22Rv1 (cell line): Measurements from ENCODE around the gene SETBP1.
"Not testable (repeated sequence)": the region's sequence is repeated elsewhere in the genome, so short reads cannot be mapped to it uniquely, and the experiment has no call there.

Experiments
- H3K27ac ChIP-seq: fragments of 450-650 bp; 2 replicates; pipeline ENCODE4 v1.5.1; 2017
- ZFX ChIP-seq: fragments of 450-650 bp; IDR thresholded peaks from 2 replicates; pipeline ENCODE4 v1.6.1; 2017; ENCODE audit warnings: antibody characterized with exemption, borderline replicate concordance
- TF ChIP-seq, protein P1 (sequence below): fragments of 450-650 bp; IDR thresholded peaks from 2 replicates; pipeline ENCODE4 v1.5.1; 2017; ENCODE audit warnings: mild to moderate bottlenecking

The SETBP1 gene

DNA sequence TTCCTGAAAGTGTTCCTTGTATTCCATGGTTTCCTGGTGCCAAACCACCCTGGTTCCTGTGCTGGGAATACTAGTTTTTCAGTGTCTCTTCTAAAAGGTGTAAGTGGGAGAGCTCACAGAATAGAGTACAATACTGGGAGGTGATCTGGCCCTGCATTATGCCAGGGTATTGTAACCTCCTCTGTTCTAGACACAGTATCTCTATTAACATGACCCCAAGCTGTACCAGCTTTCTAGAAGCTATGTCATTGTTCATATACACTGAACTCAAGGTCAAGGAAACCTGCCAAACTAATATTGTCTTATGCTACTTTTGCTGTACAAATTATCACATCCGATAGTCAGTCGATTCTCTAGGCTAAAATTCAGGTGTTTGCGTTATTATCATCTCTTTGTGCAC, 32.7 kb downstream of the SETBP1 start:
- TF ChIP-seq, protein P1, sequence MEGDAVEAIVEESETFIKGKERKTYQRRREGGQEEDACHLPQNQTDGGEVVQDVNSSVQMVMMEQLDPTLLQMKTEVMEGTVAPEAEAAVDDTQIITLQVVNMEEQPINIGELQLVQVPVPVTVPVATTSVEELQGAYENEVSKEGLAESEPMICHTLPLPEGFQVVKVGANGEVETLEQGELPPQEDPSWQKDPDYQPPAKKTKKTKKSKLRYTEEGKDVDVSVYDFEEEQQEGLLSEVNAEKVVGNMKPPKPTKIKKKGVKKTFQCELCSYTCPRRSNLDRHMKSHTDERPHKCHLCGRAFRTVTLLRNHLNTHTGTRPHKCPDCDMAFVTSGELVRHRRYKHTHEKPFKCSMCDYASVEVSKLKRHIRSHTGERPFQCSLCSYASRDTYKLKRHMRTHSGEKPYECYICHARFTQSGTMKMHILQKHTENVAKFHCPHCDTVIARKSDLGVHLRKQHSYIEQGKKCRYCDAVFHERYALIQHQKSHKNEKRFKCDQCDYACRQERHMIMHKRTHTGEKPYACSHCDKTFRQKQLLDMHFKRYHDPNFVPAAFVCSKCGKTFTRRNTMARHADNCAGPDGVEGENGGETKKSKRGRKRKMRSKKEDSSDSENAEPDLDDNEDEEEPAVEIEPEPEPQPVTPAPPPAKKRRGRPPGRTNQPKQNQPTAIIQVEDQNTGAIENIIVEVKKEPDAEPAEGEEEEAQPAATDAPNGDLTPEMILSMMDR, result no peak
- no peak for TF ChIP-seq ZFX
- no peak overlapping the region for H3K27ac ChIP-seq

DNA sequence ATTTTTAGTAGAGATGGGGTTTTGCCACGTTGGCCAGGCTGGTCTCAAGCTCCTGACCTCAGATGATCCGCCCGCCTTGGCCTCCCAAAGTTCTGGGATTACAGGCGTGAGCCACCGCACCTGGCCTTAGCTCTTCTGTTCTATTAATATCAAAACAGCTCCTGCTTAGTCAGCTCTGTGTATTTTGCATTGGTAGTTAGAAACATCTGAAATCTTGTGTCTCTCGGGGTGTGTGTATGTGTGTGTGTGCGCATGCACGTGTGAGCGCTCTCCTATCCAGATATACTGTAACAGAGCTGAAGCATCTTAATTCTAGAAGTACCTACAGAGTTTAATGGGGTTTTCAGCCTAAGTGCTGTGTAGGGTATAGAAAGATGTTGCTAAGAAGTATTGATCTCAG, 33.7 kb downstream of the SETBP1 start:
- TF ChIP-seq, protein P1, result no peak
- TF ChIP-seq ZFX, result no peak
- H3K27ac ChIP-seq, result no peak overlapping the region

DNA sequence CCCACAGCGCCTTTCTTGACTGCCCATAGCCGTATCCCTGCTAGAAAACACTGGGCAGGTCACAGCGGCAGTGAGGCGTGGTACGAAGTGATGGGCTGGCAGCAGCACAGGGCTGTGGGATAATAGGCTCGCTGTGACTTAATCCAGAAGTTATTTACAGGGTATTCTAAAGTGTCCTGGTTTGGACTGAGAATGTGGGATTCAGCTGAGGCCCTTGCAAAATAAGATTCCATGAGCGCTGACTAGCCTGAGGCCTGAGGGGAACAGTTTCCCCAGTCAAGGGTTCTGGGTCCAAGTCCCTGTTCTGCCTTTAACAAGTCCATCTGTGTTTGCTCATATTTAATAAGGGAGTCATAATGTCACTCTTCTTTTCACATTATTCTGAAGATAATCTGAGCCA, 34.6 kb downstream of the SETBP1 start:
- H3K27ac ChIP-seq, result no peak overlapping the region
- no peak for TF ChIP-seq ZFX
- TF ChIP-seq, protein P1, result no peak

DNA sequence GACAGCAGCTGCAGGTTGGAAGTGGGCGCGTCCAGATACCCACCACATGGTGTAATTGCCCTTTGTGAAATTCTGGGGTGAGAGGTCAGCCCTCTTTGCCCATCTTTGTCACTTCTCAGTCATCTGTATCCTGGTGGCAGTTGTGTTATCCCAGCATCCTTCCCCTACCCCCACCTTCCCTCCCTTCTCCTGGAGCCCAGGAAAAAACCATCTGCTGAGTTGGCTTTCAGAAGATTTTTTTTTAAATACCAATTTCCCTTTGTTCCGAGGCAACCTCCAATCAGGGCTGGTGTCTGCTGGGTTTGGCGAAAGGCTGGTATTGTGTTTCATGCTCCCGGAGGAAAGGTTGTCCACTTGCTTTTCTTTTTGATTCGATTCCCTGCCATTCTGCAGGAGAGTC, 35.2 kb downstream of the SETBP1 start:
- no peak overlapping the region for H3K27ac ChIP-seq
- TF ChIP-seq, protein P1, result no peak
- no peak for TF ChIP-seq ZFX

DNA sequence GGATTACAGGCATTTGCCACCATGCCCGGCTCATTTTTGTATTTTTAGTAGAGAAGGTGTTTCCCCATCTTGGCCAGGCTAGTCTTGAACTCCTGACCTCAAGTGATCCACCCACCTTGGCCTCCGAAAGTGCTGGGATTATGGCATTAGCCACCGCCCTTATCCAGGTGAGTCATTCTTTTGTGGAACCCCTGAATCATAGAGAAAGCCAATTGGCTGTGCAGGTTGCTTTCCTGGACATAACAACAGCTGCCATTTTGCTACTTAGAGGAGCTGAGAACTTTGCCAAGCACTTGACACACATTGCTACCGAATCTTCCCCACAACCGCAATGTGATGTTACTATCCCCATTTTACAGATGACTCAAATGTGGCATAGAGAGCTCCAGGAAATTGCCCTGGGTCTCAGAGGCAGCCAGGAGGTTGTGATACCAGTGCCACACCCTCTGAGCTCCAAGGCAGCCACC, 36.0 kb downstream of the SETBP1 start:
- TF ChIP-seq, protein P1, result no peak
- no peak for TF ChIP-seq ZFX
- H3K27ac ChIP-seq, result no peak overlapping the region

DNA sequence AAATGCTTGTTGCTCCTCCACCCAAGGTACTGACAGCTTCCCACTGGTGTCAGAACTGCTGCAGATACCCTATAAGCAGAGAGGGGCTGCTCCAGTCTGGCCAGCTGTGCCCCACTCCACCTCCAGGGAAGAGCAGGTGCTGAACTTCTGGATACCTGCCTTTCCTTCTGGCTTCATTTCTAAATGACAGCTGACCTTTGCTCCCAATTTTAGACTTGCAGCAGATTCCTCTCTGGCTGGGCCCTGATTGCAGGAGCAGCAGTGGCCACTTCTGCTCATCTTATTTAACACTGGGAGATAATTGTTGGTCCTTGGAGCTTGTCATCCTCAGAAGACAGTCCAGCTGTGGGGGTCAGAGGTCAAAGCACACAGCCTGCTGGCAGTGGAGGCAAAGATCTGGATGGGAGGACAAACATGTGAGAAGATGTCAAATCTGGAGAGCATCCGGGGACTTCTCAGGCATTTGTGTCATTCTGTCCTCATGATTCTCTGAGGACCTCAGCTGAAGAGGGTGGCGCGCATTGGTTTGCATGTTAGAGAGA, 38.9 kb downstream of the SETBP1 start:
- TF ChIP-seq, protein P1, result no peak
- TF ChIP-seq ZFX, result no peak
- no peak overlapping the region for H3K27ac ChIP-seq

DNA sequence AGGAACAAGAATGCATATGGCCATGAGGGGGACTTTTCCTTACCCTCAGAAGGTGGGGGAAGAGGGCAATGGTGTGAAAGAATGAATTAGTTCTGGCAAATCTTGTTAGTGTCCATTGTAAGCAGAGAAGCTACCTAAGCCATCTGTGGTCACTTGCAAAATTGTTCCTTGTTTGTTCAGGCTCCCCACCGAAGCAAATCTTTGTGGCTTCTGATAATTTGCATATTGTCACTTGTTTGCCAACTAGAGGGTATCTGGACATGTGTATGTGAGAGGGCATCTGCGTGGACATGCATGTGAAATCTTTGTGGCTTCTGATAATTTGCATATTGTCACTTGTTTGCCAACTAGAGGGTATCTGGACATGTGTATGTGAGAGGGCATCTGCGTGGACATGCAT, 41.1 kb downstream of the SETBP1 start:
- H3K27ac ChIP-seq, result not testable (repeated sequence)

DNA sequence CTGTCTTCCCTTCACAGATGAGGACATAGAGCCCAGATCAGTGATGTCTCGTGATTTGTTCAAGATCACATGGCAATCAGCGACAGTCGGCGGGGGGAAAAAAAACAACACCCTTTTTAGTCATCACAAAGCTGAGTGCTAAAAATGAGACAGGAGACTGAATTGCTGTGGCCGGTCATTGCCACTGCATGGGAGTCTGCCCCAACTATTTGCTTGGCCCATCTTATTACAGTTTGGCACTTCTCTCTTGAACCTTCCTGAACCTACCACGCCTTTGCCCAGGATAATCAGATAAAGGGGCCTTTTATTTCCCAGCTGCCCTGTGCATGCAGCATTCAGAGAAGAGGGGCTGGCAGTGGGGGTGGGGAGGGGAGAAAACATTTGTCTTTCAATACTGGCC, 42.7 kb downstream of the SETBP1 start:
- no peak for TF ChIP-seq ZFX
- TF ChIP-seq, protein P1, result no peak
- no peak overlapping the region for H3K27ac ChIP-seq
